Neuronal stem cell (in vitro differentiated cells): Measurements from ENCODE around the gene DPH2.

Experiments
- DNase-seq: peaks from one replicate; pipeline ENCODE4 v3.0.0-alpha.2; 2013; ENCODE audit warnings: low spot score
- H2AFZ ChIP-seq: one replicate; pipeline ENCODE4 v1.6.1; 2013; ENCODE audit warnings: mild to moderate bottlenecking, low read length, inconsistent platforms
- H2AK5ac ChIP-seq: 2 replicates; pipeline ENCODE4 v1.6.1; 2013; ENCODE audit warnings: low read depth, mild to moderate bottlenecking, inconsistent platforms, low read length, moderate library complexity, mixed read lengths
- H2BK120ac ChIP-seq: 2 replicates; pipeline ENCODE4 v1.6.1; 2013; ENCODE audit warnings: low read depth, mild to moderate bottlenecking, inconsistent platforms, low read length, moderate library complexity, mixed read lengths
- H2BK12ac ChIP-seq: one replicate; pipeline ENCODE4 v1.6.1; 2013; ENCODE audit warnings: low read length, inconsistent platforms
- H2BK15ac ChIP-seq: 2 replicates; pipeline ENCODE4 v1.6.1; 2013; ENCODE audit warnings: mild to moderate bottlenecking, low read length, inconsistent platforms, mixed read lengths
- H2BK5ac ChIP-seq: one replicate; pipeline ENCODE4 v1.6.1; 2013; ENCODE audit warnings: inconsistent platforms, mild to moderate bottlenecking, low read length, moderate library complexity
- H3K14ac ChIP-seq: one replicate; pipeline ENCODE4 v1.6.1; 2013; ENCODE audit warnings: low read length, inconsistent platforms
- H3K18ac ChIP-seq: 2 replicates; pipeline ENCODE4 v1.6.1; 2013; ENCODE audit warnings: low read length, inconsistent platforms
- H3K23ac ChIP-seq: 2 replicates; pipeline ENCODE4 v1.6.1; 2013; ENCODE audit warnings: low read depth, mild to moderate bottlenecking, mixed read lengths, low read length, inconsistent platforms; ENCODE audit not compliant: poor library complexity
- H3K27ac ChIP-seq: replicated peaks from 3 replicates; pipeline ENCODE4 v1.5.1; 2013; ENCODE audit warnings: low read length, inconsistent platforms
- H3K27me3 ChIP-seq, 3 experiments: 2 replicates each; pipeline ENCODE4 v1.6.1; 2013; ENCODE audit warnings: low read length in 3 of 3, mild to moderate bottlenecking in 2 of 3, inconsistent platforms in 1 of 3, low read depth in 1 of 3, mixed read lengths in 1 of 3, moderate library complexity in 1 of 3; ENCODE audit not compliant: control insufficient read depth in 3 of 3, insufficient read depth in 3 of 3
- H3K36me3 ChIP-seq, 2 donors: replicated peaks in 1 of 2; 2 replicates each; pipeline ENCODE4 v1.6.1; 2013; ENCODE audit warnings: low read length in 2 of 2; ENCODE audit not compliant: control insufficient read depth in 2 of 2, insufficient read depth in 2 of 2
- H3K4ac ChIP-seq: 2 replicates; pipeline ENCODE4 v1.6.1; 2013; ENCODE audit warnings: inconsistent platforms, mild to moderate bottlenecking, low read length, moderate library complexity
- H3K4me1 ChIP-seq, 2 donors: 1 replicate in 1 of 2; 2 replicates in 1 of 2; pipeline ENCODE4 v1.6.1; 2013; ENCODE audit warnings: low read length in 2 of 2, low read depth in 1 of 2; ENCODE audit not compliant: control insufficient read depth in 2 of 2, insufficient read depth in 1 of 2
- H3K4me2 ChIP-seq: one replicate; pipeline ENCODE4 v1.6.1; 2013; ENCODE audit warnings: mild to moderate bottlenecking, low read length, inconsistent platforms; ENCODE audit not compliant: insufficient read depth, poor library complexity, severe bottlenecking
- H3K4me3 ChIP-seq, 2 donors: 2 replicates each; pipeline ENCODE4 v1.5.1; 2013; ENCODE audit warnings: low read length in 2 of 2, mild to moderate bottlenecking in 2 of 2, inconsistent platforms in 1 of 2, moderate library complexity in 1 of 2
- H3K79me1 ChIP-seq: one replicate; pipeline ENCODE4 v1.6.1; 2013; ENCODE audit warnings: low read depth, mild to moderate bottlenecking, inconsistent platforms, low read length, moderate library complexity
- H3K9ac ChIP-seq: one replicate; pipeline ENCODE4 v1.6.1; 2013; ENCODE audit warnings: mild to moderate bottlenecking, low read depth, low read length, inconsistent platforms; ENCODE audit not compliant: poor library complexity
- H3K9me3 ChIP-seq, 2 donors: replicated peaks in 1 of 2; 2 replicates each; pipeline versions ENCODE3 to v1.6.1; 2013; ENCODE audit warnings: low read length in 2 of 2, mild to moderate bottlenecking in 2 of 2, inconsistent platforms in 1 of 2, low read depth in 1 of 2, mixed read lengths in 1 of 2, moderate library complexity in 1 of 2; ENCODE audit not compliant: control insufficient read depth in 2 of 2, insufficient read depth in 1 of 2
- H4K8ac ChIP-seq: one replicate; pipeline ENCODE4 v1.6.1; 2013; ENCODE audit warnings: low read depth, mild to moderate bottlenecking, inconsistent platforms, low read length, moderate library complexity
- H4K91ac ChIP-seq: one replicate; pipeline ENCODE4 v1.6.1; 2013; ENCODE audit warnings: low read length, low read depth, mild to moderate bottlenecking, inconsistent platforms; ENCODE audit not compliant: poor library complexity
- WGBS, 2 donors: extraction: QIAGEN DNeasy Blood & Tissue Kit; methylation state at CpG; one replicate each; pipeline ENCODE4 v1.1.7; 2013; ENCODE audit warnings: missing lambda C conversion rate in 2 of 2, mixed read lengths in 1 of 2; ENCODE audit not compliant: insufficient read length in 2 of 2, insufficient replicate concordance in 1 of 2; ENCODE audit errors: extremely low coverage in 2 of 2; 5-methylcytosine and 5-hydroxymethylcytosine counted together

The DPH2 gene

GRCh38 chr1:43934986-43935324 is 34.9 kb upstream of the DPH2 start:
- no peaks in the 10 kb centered on the region for H3K9me3 ChIP-seq

GRCh38 chr1:43935711-43936427 is 33.9 kb upstream of the DPH2 start:
- Histone ChIP-seq H3K4me2 (peak overlapping the region; percentile 90), H2AFZ (peak overlapping the region; percentile 93), H4K8ac (no peak overlapping the region), H3K18ac (peak overlapping the region; percentile 80), H2BK120ac (no peak overlapping the region), H3K23ac (peak overlapping the region; percentile 92), H2BK5ac (peak overlapping the region; percentile 49), H2BK12ac (peak overlapping the region; percentile 7), H2BK15ac (peak overlapping the region; percentile 42), H2AK5ac (peak overlapping the region; percentile 6), H3K14ac (no peak overlapping the region), H3K27me3 (peaks cover 4 to 25% (median 14%) of the 10 kb centered on the region in 3 experiments), H3K36me3 (no peaks in the 10 kb centered on the region), H4K91ac (no peak overlapping the region), H3K9ac (peak overlapping the region; percentile 74), H3K4me1 (peaks cover 8 to 23% of the 10 kb centered on the region in 2 donors), H3K79me1 (peaks cover 1% of the 10 kb centered on the region), H3K4ac (no peak overlapping the region), H3K9me3 (no peaks in the 10 kb centered on the region), H3K4me3 (peak overlapping the region; percentile 30 to 80), H3K27ac (no peak overlapping the region)
- no peak for DNase-seq
- WGBS, 2 donors: no CpG with 5 or more reads among the region's 48 CpGs

More at GRCh38 chr1:43934986-43935324, 34.9 kb upstream of the DPH2 start:
- peaks cover 4 to 25% (median 14%) of the 10 kb centered on the region in 3 experiments for H3K27me3 ChIP-seq
- H3K36me3 ChIP-seq: peaks cover 0 to 4% of the 10 kb centered on the region in 2 donors
- no peak overlapping the region for H4K8ac ChIP-seq
- H4K91ac ChIP-seq: no peak overlapping the region
- peaks cover 8 to 23% of the 10 kb centered on the region in 2 donors for H3K4me1 ChIP-seq
- H2BK120ac ChIP-seq: no peak overlapping the region
- no CpG with 5 or more reads among the region's 5 CpGs for WGBS, 2 donors
- no peak overlapping the region for H3K23ac ChIP-seq
- no peak overlapping the region for H2AK5ac ChIP-seq
- H3K9ac ChIP-seq: no peak overlapping the region
- no peak overlapping the region for H3K14ac ChIP-seq
- no peak overlapping the region for H3K18ac ChIP-seq
- no peak overlapping the region for H3K4me3 ChIP-seq
- no peak overlapping the region for H3K4ac ChIP-seq
- peak overlapping the region; percentile 49 for H2BK5ac ChIP-seq
- H2AFZ ChIP-seq: no peak overlapping the region
- H2BK12ac ChIP-seq: no peak overlapping the region
- no peak overlapping the region for H3K4me2 ChIP-seq
- H2BK15ac ChIP-seq: no peak overlapping the region
- peaks cover 1% of the 10 kb centered on the region for H3K79me1 ChIP-seq
- no peak overlapping the region for H3K27ac ChIP-seq
- no peak for DNase-seq

DNA sequence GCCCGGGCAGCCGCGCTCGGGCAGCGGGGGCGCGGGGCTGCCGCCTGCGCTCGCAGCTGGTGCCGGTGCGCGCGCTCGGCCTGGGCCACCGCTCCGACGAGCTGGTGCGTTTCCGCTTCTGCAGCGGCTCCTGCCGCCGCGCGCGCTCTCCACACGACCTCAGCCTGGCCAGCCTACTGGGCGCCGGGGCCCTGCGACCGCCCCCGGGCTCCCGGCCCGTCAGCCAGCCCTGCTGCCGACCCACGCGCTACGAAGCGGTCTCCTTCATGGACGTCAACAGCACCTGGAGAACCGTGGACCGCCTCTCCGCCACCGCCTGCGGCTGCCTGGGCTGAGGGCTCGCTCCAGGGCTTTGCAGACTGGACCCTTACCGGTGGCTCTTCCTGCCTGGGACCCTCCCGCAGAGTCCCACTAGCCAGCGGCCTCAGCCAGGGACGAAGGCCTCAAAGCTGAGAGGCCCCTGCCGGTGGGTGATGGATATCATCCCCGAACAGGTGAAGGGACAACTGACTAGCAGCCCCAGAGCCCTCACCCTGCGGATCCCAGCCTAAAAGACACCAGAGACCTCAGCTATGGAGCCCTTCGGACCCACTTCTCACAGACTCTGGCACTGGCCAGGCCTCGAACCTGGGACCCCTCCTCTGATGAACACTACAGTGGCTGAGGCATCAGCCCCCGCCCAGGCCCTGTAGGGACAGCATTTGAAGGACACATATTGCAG is 33.2 kb upstream of the DPH2 start:
- Histone ChIP-seq H3K4me3 (peak overlapping the region; percentile 30 to 80), H3K79me1 (peaks cover 1% of the 10 kb centered on the region), H2BK12ac (no peak overlapping the region), H2BK15ac (peak overlapping the region; percentile 42), H3K9ac (peak overlapping the region; percentile 92), H4K91ac (no peak overlapping the region), H3K27me3 (peaks cover 4 to 25% (median 14%) of the 10 kb centered on the region in 3 experiments), H2AFZ (peak overlapping the region; percentile 93), H3K4ac (no peak overlapping the region), H3K4me1 (peaks cover 8 to 23% of the 10 kb centered on the region in 2 donors), H2BK120ac (no peak overlapping the region), H3K4me2 (peak overlapping the region; percentile 90), H3K36me3 (no peaks in the 10 kb centered on the region), H3K23ac (peak overlapping the region; percentile 86), H2AK5ac (peak overlapping the region; percentile 66), H3K14ac (peak overlapping the region; percentile 49), H4K8ac (no peak overlapping the region), H3K9me3 (no peaks in the 10 kb centered on the region), H3K18ac (peak overlapping the region; percentile 93), H2BK5ac (peak overlapping the region; percentile 32), H3K27ac (no peak overlapping the region)
- no CpG with 5 or more reads among the region's 56 CpGs for WGBS, 2 donors
- peak; percentile 38 for DNase-seq
